Measurements from ENCODE around the gene UNC45B. TPM values are rescaled to one million over a fixed set of nuclear protein-coding genes. Genes with fewer than 3 reads are reported as not detected.

UNC45B gene
- total and polyA plus RNA-seq, 2 of the 4 experiments (the other 2 are of a cell fraction), result not detected

- H2BK20ac ChIP-seq (ENCODE audit: low read depth, low read length), result no peak overlapping the region
- peaks cover 15% of the 10 kb centered on the region for H3K9me1 ChIP-seq (ENCODE audit: insufficient read depth, low read length)
- H3K23ac ChIP-seq (ENCODE audit: low read depth, low read length), result no peak overlapping the region
- in situ Hi-C loops (cut with MboI; ENCODE audit: low sequenced_read_pairs), result no loop called here
- H3K36me3 ChIP-seq (ENCODE audit: control insufficient read depth, insufficient read depth, low read length), result peaks cover 56% of the 10 kb centered on the region
- H2BK120ac ChIP-seq (ENCODE audit: low read depth, low read length), result no peak overlapping the region
- no peak overlapping the region for H4K5ac ChIP-seq (ENCODE audit: low read depth, low read length)
- dilution Hi-C loops (cut with HindIII; ENCODE audit: low sequenced_read_pairs, unreplicated experiment), result no loop called here
- no peak overlapping the region for H3K4me2 ChIP-seq (ENCODE audit: low read depth, low read length)
- no peak overlapping the region for H3K4me3 ChIP-seq (ENCODE audit: insufficient read depth, low read depth, low read length)
- H2BK5ac ChIP-seq (ENCODE audit: low read depth, low read length, poor library complexity, severe bottlenecking), result no peak overlapping the region
- H2AK9ac ChIP-seq (replicated peaks; ENCODE audit: low read depth, low read length, poor library complexity), result no peak overlapping the region
- ChIA-PET POLR2A (ENCODE audit: unreplicated experiment) (no interaction called here), CTCF (no interaction called here)
- no peak overlapping the region for H2BK15ac ChIP-seq (ENCODE audit: low read depth, low read length)
- no peak overlapping the region for H2AFZ ChIP-seq (replicated peaks; ENCODE audit: low read length, poor library complexity)
- WGBS, 2 experiments (ENCODE audit: extremely low coverage in 2 of 2, insufficient read length in 1 of 2), result 80% methylated on average over 2 of the region's 10 CpGs; no CpG with 5 or more reads in 1 of the 2 experiments
- BruUV-seq (replicated peaks), result no TSS peak
- DNase-seq (no peak), ATAC-seq (ENCODE audit: low read depth) (no peak)
- no peak overlapping the region for H3K18ac ChIP-seq (ENCODE audit: low read depth, low read length)
- intact Hi-C loops (cut with micrococcal nuclease), result no loop called here
- no peak overlapping the region for H4K8ac ChIP-seq (ENCODE audit: low read depth in 2 of 2, low read length in 2 of 2)
- TF ChIP-seq ELK1 (IDR thresholded peaks at IDR 0.05; ENCODE audit: borderline replicate concordance, low read depth, low read length), result no peak
- no peak for TF ChIP-seq MAZ (IDR thresholded peaks at IDR 0.05; ENCODE audit: borderline replicate concordance, low read depth, low read length)
- TF ChIP-seq USF2 (IDR thresholded peaks at IDR 0.05; ENCODE audit: low read depth, low read length), result no peak
- TF ChIP-seq RFX5 (IDR thresholded peaks at IDR 0.05; ENCODE audit: low read depth, low read length), result no peak
- TF ChIP-seq MXI1 (IDR thresholded peaks at IDR 0.05; ENCODE audit: borderline replicate concordance, low read depth, low read length), result no peak
- no peak for TF ChIP-seq NFE2L2 (IDR thresholded peaks at IDR 0.05; ENCODE audit: low read depth, low read length)
- no peak for TF ChIP-seq RCOR1 (IDR thresholded peaks at IDR 0.05; ENCODE audit: insufficient replicate concordance, low read length)
- TF ChIP-seq BHLHE40 (IDR thresholded peaks at IDR 0.05; ENCODE audit: low read depth, low read length), result no peak
- no peak for TF ChIP-seq POLR2A (IDR thresholded peaks at IDR 0.05; ENCODE audit: low read depth, low read length)
- TF ChIP-seq MAFK (IDR thresholded peaks at IDR 0.05; ENCODE audit: low read depth, low read length), result no peak
- TF ChIP-seq SMC3 (IDR thresholded peaks at IDR 0.05; ENCODE audit: low read depth, low read length), result no peak
- TF ChIP-seq RAD21 (IDR thresholded peaks at IDR 0.05; ENCODE audit: low read length), result no peak
- no peak for TF ChIP-seq CEBPB (IDR thresholded peaks at IDR 0.05; ENCODE audit: low read depth, low read length)
- TF ChIP-seq CTCF (conservative IDR thresholded peaks at IDR 0.05; ENCODE audit: low read depth, low read length), result no peak
- no peak for TF ChIP-seq FOS (IDR thresholded peaks at IDR 0.05; ENCODE audit: low read depth, low read length)
- TF ChIP-seq CHD1 (IDR thresholded peaks at IDR 0.05; ENCODE audit: low read depth, low read length), result no peak
- H3K14ac ChIP-seq (replicated peaks; ENCODE audit: low read depth, low read length), result no peak overlapping the region
- H3K79me1 ChIP-seq (ENCODE audit: low read depth in 1 of 2, low read length in 2 of 2), result no peaks in the 10 kb centered on the region
- H3K27me3 ChIP-seq (ENCODE audit: control insufficient read depth, insufficient read depth, low read length), result no peaks in the 10 kb centered on the region
- H3K4me1 ChIP-seq (ENCODE audit: control insufficient read depth, insufficient read depth, low read length), result peaks cover 30% of the 10 kb centered on the region
- H2AK5ac ChIP-seq (ENCODE audit: low read depth, low read length), result no peak overlapping the region
- no peak overlapping the region for H3K56ac ChIP-seq (ENCODE audit: extremely low read depth, insufficient read depth, low read length)
- no peak overlapping the region for H4K91ac ChIP-seq (ENCODE audit: insufficient read depth, low read depth, low read length)
- no peaks in the 10 kb centered on the region for H3K9me3 ChIP-seq (ENCODE audit: control insufficient read depth, insufficient read depth, low read length)
- H3K4ac ChIP-seq (ENCODE audit: low read depth, low read length), result no peak overlapping the region
- no peaks in the 10 kb centered on the region; the same call in 1 of the 2 replicates for H4K20me1 ChIP-seq (ENCODE audit: insufficient read depth, low read length)
- no peak overlapping the region for H3K27ac ChIP-seq (ENCODE audit: insufficient read depth, low read length)
- no peak overlapping the region for H3K9ac ChIP-seq (ENCODE audit: low read depth, low read length)
Measured at GRCh38 chr17:35132099-35132498, 15.5 kb upstream of the UNC45B start.

Measured in IMR-90 (cell line).